Uterus (tissue), 4 donors: ENCODE measurements around the gene NDUFB6. TPM values are rescaled to one million over a fixed set of nuclear protein-coding genes. Genes with fewer than 3 reads are reported as not detected.

Experiments used
- DNase-seq, 2 donors: peaks; one replicate each; pipeline ENCODE4 v3.0.0-alpha.2; 2019 to 2020
- H3K27ac ChIP-seq, 2 donors: fragments of 200-600 bp; sonication (generic); 1 replicate in 1 of 2; 2 replicates in 1 of 2; pipeline ENCODE4 v1.5.1; 2016 to 2018
- H3K27me3 ChIP-seq, 2 donors: fragments of 200-600 bp; sonication (generic); one replicate each; pipeline ENCODE4 v1.5.1; 2018 to 2019; ENCODE audit warnings: control low read depth in 1 of 2
- H3K36me3 ChIP-seq, 2 donors: fragments of 200-600 bp; sonication (generic); one replicate each; pipeline ENCODE4 v1.5.1; 2019; ENCODE audit warnings: control low read depth in 1 of 2
- H3K4me1 ChIP-seq, 2 donors: fragments of 200-600 bp; sonication (generic); one replicate each; pipeline ENCODE4 v1.5.1; 2018 to 2019; ENCODE audit warnings: control low read depth in 1 of 2
- H3K4me3 ChIP-seq, 2 donors: fragments of 200-600 bp; sonication (generic); 1 replicate in 1 of 2; 2 replicates in 1 of 2; pipeline ENCODE4 v1.5.1; 2018 to 2019; ENCODE audit warnings: mild to moderate bottlenecking in 1 of 2
- H3K9me3 ChIP-seq, 2 donors: fragments of 200-600 bp; sonication (generic); one replicate each; pipeline ENCODE4 v1.5.1; 2019; ENCODE audit warnings: control low read depth in 1 of 2
- CTCF ChIP-seq, 4 experiments: fragments of 200-600 bp in 2 of 4; fragments of 450-650 bp in 2 of 4; sonication (generic) in 2 of 4; IDR thresholded peaks; one replicate each; pipeline ENCODE4 v1.5.1; 2016 to 2019; ENCODE audit warnings: antibody characterized with exemption in 4 of 4, mild to moderate bottlenecking in 2 of 4, moderate library complexity in 1 of 4
- POLR2A ChIP-seq, 2 donors: fragments of 450-650 bp; IDR thresholded peaks; one replicate each; pipeline ENCODE4 v1.6.1; 2016; ENCODE audit warnings: antibody characterized with exemption in 2 of 2, mild to moderate bottlenecking in 1 of 2, moderate library complexity in 1 of 2
- intact Hi-C: fragments of 100-400 bp; cut with DNase I; formaldehyde crosslinking; loops from one replicate; pipeline ENCODE4 v1.15.1; 2023; ENCODE audit warnings: low total_unique reads
- total RNA-seq, 4 donors: library from RNA; depleted of rRNA in 3 of 4; stranded (reverse); fragments of >200 nt in 3 of 4; gene quantifications; one replicate each; pipeline versions ENCODE4 v1.1.0 to v1.2.4, GENCODE V29; 2014 to 2023
- donor health status: DM: yes; HTN: yes; CAD: no.

The NDUFB6 gene
- total RNA-seq, 4 donors from 2014 or later = 33.8 to 181 (median 54.5) TPM

DNA sequence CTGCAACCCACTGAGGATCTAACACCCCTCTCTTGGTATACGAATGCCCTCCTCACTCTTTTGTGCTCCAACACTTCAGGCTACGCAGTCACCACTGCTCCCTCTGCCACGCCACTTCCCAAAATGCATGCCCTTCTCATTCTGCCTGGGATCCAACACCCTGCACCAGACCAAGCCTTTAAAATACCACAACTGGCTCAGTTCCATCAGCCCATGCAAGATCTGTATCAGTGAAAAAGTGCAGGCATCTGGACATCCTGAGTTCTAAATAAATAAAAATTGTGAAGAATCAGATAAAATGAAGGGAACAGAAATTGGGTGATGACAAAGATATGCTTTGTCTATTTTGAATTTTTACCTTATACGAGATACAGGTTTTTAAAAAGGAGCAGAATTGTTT is 2.7 kb downstream of the NDUFB6 start:
- no peaks in the 10 kb centered on the region for H3K27me3 ChIP-seq
- H3K27ac ChIP-seq = no peak overlapping the region
- TF ChIP-seq POLR2A (IDR thresholded peaks at IDR 0.05) (no peak), CTCF (IDR thresholded peaks at IDR 0.05) (no peak)
- H3K4me1 ChIP-seq = peaks cover 0 to 7% of the 10 kb centered on the region in 2 donors
- intact Hi-C loops = no loop called here
- no peaks in the 10 kb centered on the region for H3K9me3 ChIP-seq
- no peak overlapping the region for H3K4me3 ChIP-seq
- H3K36me3 ChIP-seq = no peaks in the 10 kb centered on the region
- DNase-seq = no peak

- Histone ChIP-seq H3K4me3 (no peak overlapping the region), H3K4me1 (peaks cover 0 to 4% of the 10 kb centered on the region in 2 donors), H3K27ac (no peak overlapping the region), H3K36me3 (no peaks in the 10 kb centered on the region), H3K9me3 (no peaks in the 10 kb centered on the region), H3K27me3 (no peaks in the 10 kb centered on the region)
- DNase-seq = no peak
- intact Hi-C loops = no loop called here
- TF ChIP-seq CTCF (IDR thresholded peaks at IDR 0.05) (no peak), POLR2A (IDR thresholded peaks at IDR 0.05) (no peak)
Measured at GRCh38 chr9:32566770-32567169, 6.2 kb downstream of the NDUFB6 start.

GRCh38 chr9:32565967-32566366 is 7.0 kb downstream of the NDUFB6 start:
- TF ChIP-seq CTCF (IDR thresholded peaks at IDR 0.05) (no peak), POLR2A (IDR thresholded peaks at IDR 0.05) (no peak)
- no peaks in the 10 kb centered on the region for H3K9me3 ChIP-seq
- no peak overlapping the region for H3K27ac ChIP-seq
- H3K4me3 ChIP-seq = no peak overlapping the region
- H3K36me3 ChIP-seq = no peaks in the 10 kb centered on the region
- no peaks in the 10 kb centered on the region for H3K27me3 ChIP-seq
- intact Hi-C loops = no loop called here
- no peaks in the 10 kb centered on the region for H3K4me1 ChIP-seq
- no peak for DNase-seq

DNA sequence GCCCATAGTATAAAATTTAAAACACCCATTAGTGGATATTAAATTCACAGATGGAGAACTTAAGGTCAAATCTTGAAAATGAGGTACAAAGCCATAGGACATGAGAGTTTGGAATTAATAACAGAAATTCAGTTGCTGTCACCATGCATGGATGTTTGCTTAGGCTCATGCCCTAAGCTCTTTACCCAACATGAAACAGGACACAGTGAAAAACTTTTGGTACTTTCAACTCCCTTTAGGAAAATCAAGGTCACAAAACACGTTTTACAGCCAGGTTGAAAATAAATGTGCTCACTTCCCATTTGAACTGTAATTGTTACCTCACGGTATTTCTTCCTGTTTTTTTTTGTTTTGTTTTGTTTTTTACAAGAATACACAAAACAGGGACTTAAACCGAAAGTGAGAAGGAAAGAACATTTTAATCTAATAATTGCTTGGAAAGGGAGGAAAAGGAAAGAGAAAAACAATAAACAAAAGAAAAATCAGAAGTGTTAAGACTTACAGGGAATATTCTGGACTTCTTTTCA is 14.5 kb downstream of the NDUFB6 start:
- Histone ChIP-seq H3K4me3 (no peak overlapping the region), H3K36me3 (no peaks in the 10 kb centered on the region), H3K27ac (no peak overlapping the region), H3K9me3 (no peaks in the 10 kb centered on the region), H3K27me3 (no peaks in the 10 kb centered on the region), H3K4me1 (no peaks in the 10 kb centered on the region)
- TF ChIP-seq POLR2A (IDR thresholded peaks at IDR 0.05) = no peak
- no peak for TF ChIP-seq CTCF (IDR thresholded peaks at IDR 0.05)
- no peak for DNase-seq
- intact Hi-C loops = no loop called here

DNA sequence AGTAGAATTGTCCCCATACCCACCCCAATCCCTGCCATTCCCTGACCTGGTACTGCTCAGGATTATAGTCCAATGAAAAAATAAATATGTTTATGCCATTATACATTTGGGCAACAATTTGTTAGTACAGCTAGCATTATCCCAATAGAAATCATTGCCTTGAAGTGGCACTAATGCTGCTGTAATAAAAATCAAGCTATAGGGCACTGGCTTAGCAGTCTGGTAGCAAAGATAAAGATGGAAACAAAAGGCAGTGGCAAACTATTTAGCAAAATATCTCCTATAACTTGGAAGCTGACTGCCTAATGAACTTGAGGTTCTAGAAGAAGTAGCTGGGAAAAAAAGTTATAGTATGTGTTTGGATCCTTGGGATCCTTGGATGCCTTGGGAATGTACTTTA is 18.4 kb downstream of the NDUFB6 start:
- TF ChIP-seq CTCF (IDR thresholded peaks at IDR 0.05) = no peak
- intact Hi-C loops = no loop called here
- H3K4me1 ChIP-seq = no peaks in the 10 kb centered on the region
- H3K27ac ChIP-seq = no peak overlapping the region
- H3K4me3 ChIP-seq = no peak overlapping the region
- no peaks in the 10 kb centered on the region for H3K9me3 ChIP-seq
- DNase-seq = no peak
- H3K36me3 ChIP-seq = no peaks in the 10 kb centered on the region
- H3K27me3 ChIP-seq = no peaks in the 10 kb centered on the region
